ENCODE data around the gene PTK6.

The PTK6 gene

GRCh38 chr20:63520934-63521601, 16.1 kb downstream of the PTK6 start (continued):
- TF ChIP-seq ZBTB8A (tag by site-specific recombination; IDR thresholded peaks at IDR 0.05) (peak; percentile 66), ZNF202 (tag by site-specific recombination; IDR thresholded peaks at IDR 0.05; ENCODE audit: borderline replicate concordance) (no peak), ZNF560 (tag by site-specific recombination; IDR thresholded peaks at IDR 0.05; ENCODE audit: borderline replicate concordance) (no peak), ZNF184 (tag by site-specific recombination; IDR thresholded peaks at IDR 0.05) (no peak), ZFP37 (tag by site-specific recombination; IDR thresholded peaks at IDR 0.05) (no peak), ZBTB1 (tag by site-specific recombination; IDR thresholded peaks at IDR 0.05) (no peak), ZNF548 (tag by site-specific recombination; IDR thresholded peaks at IDR 0.05) (no peak), KLF8 (tag by site-specific recombination; IDR thresholded peaks at IDR 0.05) (peak; percentile 24; the same call in 1 of the 2 replicates), GLIS1 (tag by site-specific recombination; IDR thresholded peaks at IDR 0.05) (peak; percentile 29), ZIC2 (tag by site-specific recombination; IDR thresholded peaks at IDR 0.05) (0 out of 2 replicates have a peak, but pooled peaks have one; percentile 6), ZNF211 (tag by site-specific recombination; IDR thresholded peaks at IDR 0.05; ENCODE audit: low read depth) (no peak), YY1 (tag by site-specific recombination; IDR thresholded peaks at IDR 0.05) (peak; percentile 73), KLF1 (tag by site-specific recombination; IDR thresholded peaks at IDR 0.05) (peak; percentile 68), ZNF76 (tag by site-specific recombination; IDR thresholded peaks at IDR 0.05; ENCODE audit: borderline replicate concordance, low read depth) (no peak), SALL2 (tag by site-specific recombination; IDR thresholded peaks at IDR 0.05; ENCODE audit: borderline replicate concordance) (no peak), ZNF24 (tag by site-specific recombination; IDR thresholded peaks at IDR 0.05) (no peak), ZNF366 (tag by site-specific recombination; conservative IDR thresholded peaks at IDR 0.05) (no peak), GFI1B (tag by site-specific recombination; IDR thresholded peaks at IDR 0.05) (no peak), ZNF416 (tag by site-specific recombination; IDR thresholded peaks at IDR 0.05) (no peak), ZSCAN23 (tag by site-specific recombination; IDR thresholded peaks at IDR 0.05) (no peak), ZNF600 (tag by site-specific recombination; IDR thresholded peaks at IDR 0.05) (peak; percentile 74), ZNF48 (tag by site-specific recombination; IDR thresholded peaks at IDR 0.05) (no peak), ZNF274 (IDR thresholded peaks at IDR 0.05; ENCODE audit: low read length) (no peak), ZNF274 (tag by site-specific recombination; IDR thresholded peaks at IDR 0.05; ENCODE audit: borderline replicate concordance) (no peak), ZNF830 (tag by site-specific recombination; IDR thresholded peaks at IDR 0.05; ENCODE audit: low read depth) (no peak), KLF16 (tag by site-specific recombination; IDR thresholded peaks at IDR 0.05) (0 out of 2 replicates have a peak, but pooled peaks have one; percentile 27), ZNF571 (tag by site-specific recombination; IDR thresholded peaks at IDR 0.05) (no peak), ZNF521 (tag by site-specific recombination; IDR thresholded peaks at IDR 0.05) (no peak), KLF10 (tag by site-specific recombination; IDR thresholded peaks at IDR 0.05) (no peak), ZNF157 (tag by site-specific recombination; IDR thresholded peaks at IDR 0.05) (no peak)
- TF ChIP-seq, protein P1, sequence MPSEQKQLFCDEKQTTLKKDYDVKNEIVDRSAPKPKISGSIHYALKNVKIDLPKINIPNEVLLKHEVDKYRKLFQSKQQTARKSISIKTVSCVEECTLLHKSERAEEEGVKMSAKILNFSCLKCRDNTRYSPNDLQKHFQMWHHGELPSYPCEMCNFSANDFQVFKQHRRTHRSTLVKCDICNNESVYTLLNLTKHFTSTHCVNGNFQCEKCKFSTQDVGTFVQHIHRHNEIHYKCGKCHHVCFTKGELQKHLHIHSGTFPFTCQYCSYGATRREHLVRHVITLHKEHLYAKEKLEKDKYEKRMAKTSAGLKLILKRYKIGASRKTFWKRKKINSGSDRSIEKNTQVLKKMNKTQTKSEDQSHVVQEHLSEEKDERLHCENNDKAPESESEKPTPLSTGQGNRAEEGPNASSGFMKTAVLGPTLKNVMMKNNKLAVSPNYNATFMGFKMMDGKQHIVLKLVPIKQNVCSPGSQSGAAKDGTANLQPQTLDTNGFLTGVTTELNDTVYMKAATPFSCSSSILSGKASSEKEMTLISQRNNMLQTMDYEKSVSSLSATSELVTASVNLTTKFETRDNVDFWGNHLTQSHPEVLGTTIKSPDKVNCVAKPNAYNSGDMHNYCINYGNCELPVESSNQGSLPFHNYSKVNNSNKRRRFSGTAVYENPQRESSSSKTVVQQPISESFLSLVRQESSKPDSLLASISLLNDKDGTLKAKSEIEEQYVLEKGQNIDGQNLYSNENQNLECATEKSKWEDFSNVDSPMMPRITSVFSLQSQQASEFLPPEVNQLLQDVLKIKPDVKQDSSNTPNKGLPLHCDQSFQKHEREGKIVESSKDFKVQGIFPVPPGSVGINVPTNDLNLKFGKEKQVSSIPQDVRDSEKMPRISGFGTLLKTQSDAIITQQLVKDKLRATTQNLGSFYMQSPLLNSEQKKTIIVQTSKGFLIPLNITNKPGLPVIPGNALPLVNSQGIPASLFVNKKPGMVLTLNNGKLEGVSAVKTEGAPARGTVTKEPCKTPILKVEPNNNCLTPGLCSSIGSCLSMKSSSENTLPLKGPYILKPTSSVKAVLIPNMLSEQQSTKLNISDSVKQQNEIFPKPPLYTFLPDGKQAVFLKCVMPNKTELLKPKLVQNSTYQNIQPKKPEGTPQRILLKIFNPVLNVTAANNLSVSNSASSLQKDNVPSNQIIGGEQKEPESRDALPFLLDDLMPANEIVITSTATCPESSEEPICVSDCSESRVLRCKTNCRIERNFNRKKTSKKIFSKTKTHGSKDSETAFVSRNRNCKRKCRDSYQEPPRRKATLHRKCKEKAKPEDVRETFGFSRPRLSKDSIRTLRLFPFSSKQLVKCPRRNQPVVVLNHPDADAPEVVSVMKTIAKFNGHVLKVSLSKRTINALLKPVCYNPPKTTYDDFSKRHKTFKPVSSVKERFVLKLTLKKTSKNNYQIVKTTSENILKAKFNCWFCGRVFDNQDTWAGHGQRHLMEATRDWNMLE (tag by site-specific recombination; conservative IDR thresholded peaks at IDR 0.05; ENCODE audit: low read depth), result no peak
- TF ChIP-seq, protein P2, sequence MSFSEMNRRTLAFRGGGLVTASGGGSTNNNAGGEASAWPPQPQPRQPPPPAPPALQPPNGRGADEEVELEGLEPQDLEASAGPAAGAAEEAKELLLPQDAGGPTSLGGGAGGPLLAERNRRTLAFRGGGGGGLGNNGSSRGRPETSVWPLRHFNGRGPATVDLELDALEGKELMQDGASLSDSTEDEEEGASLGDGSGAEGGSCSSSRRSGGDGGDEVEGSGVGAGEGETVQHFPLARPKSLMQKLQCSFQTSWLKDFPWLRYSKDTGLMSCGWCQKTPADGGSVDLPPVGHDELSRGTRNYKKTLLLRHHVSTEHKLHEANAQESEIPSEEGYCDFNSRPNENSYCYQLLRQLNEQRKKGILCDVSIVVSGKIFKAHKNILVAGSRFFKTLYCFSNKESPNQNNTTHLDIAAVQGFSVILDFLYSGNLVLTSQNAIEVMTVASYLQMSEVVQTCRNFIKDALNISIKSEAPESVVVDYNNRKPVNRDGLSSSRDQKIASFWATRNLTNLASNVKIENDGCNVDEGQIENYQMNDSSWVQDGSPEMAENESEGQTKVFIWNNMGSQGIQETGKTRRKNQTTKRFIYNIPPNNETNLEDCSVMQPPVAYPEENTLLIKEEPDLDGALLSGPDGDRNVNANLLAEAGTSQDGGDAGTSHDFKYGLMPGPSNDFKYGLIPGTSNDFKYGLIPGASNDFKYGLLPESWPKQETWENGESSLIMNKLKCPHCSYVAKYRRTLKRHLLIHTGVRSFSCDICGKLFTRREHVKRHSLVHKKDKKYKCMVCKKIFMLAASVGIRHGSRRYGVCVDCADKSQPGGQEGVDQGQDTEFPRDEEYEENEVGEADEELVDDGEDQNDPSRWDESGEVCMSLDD (tag by site-specific recombination; IDR thresholded peaks at IDR 0.05), result peak; percentile 77
- TF ChIP-seq, protein P3, sequence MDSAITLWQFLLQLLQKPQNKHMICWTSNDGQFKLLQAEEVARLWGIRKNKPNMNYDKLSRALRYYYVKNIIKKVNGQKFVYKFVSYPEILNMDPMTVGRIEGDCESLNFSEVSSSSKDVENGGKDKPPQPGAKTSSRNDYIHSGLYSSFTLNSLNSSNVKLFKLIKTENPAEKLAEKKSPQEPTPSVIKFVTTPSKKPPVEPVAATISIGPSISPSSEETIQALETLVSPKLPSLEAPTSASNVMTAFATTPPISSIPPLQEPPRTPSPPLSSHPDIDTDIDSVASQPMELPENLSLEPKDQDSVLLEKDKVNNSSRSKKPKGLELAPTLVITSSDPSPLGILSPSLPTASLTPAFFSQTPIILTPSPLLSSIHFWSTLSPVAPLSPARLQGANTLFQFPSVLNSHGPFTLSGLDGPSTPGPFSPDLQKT (IDR thresholded peaks at IDR 0.05; ENCODE audit: borderline replicate concordance, low read depth, low read length), result no peak
- TF ChIP-seq, protein P4, sequence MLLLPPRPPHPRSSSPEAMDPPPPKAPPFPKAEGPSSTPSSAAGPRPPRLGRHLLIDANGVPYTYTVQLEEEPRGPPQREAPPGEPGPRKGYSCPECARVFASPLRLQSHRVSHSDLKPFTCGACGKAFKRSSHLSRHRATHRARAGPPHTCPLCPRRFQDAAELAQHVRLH (tag by site-specific recombination; IDR thresholded peaks at IDR 0.05), result no peak

All from HEK293 (cell line).